AG10803 (cell line): Measurements from ENCODE around the gene PIGO.

ENCODE experiments used
- DNase-seq: peaks from one replicate; pipeline ENCODE4 v3.0.0; 2010; ENCODE audit warnings: low read depth
- H3K4me3 ChIP-seq: 2 replicates; pipeline ENCODE4 v1.5.1; 2011; ENCODE audit warnings: mild to moderate bottlenecking, low read length, control low read depth
- CTCF ChIP-seq: conservative IDR thresholded peaks from 2 replicates; pipeline ENCODE4 v1.5.1; 2011; ENCODE audit warnings: mild to moderate bottlenecking, low read length, control low read depth, inconsistent platforms

Gene PIGO

GRCh38 chr9:35091536-35091935 is 4.9 kb downstream of the PIGO start:
- H3K4me3 ChIP-seq, result no peak overlapping the region
- no peak for TF ChIP-seq CTCF
- no peak for DNase-seq

- no peak overlapping the region for H3K4me3 ChIP-seq
- no peak for TF ChIP-seq CTCF
- no peak for DNase-seq
Measured at GRCh38 chr9:35089434-35089833, 7.0 kb downstream of the PIGO start.

DNA sequence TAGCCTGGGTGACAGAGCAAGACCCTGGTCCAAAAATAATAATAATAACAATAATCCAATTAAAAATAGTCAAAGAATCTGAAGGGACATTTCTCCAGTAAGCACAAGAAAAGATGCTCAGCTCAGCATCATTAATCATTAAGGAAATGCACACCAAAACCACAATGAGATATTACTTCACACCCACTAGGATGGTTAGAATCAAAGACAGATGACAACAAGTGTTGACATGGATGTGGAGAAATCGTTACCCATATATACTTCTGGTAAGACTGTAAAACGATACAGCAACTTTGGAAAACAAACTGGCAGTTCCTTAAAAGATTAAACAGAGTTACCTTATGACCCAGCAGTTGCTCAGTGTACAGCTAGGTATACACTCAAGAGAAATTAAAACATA is 11.3 kb downstream of the PIGO start:
- no peak for TF ChIP-seq CTCF
- peak; percentile 35 for DNase-seq
- H3K4me3 ChIP-seq, result no peak overlapping the region

- H3K4me3 ChIP-seq, result peak within 1 kb of the TSS; percentile 82
- TF ChIP-seq CTCF, result 0 out of 2 replicates have a peak, but pooled peaks have one; percentile 1
- DNase-seq, result peak; percentile 87
Measured at GRCh38 chr9:35079426-35080341, 16.7 kb downstream of the PIGO start, which contains the start of gene FANCG. Gene FANCG (minus strand): TSS chr9:35079942. CDS start chr9:35079524, 418 bp downstream.

- peak overlapping the region; percentile 82 for H3K4me3 ChIP-seq
- no peak for TF ChIP-seq CTCF
- DNase-seq, result no peak
Measured at GRCh38 chr9:35079041-35079425, 17.4 kb downstream of the PIGO start.

GRCh38 chr9:35078066-35078465 is 18.3 kb downstream of the PIGO start:
- H3K4me3 ChIP-seq, result peak overlapping the region; percentile 8
- DNase-seq, result no peak
- TF ChIP-seq CTCF, result no peak

- TF ChIP-seq CTCF, result no peak
- DNase-seq, result no peak
- H3K4me3 ChIP-seq, result no peak overlapping the region
Measured at GRCh38 chr9:35076848-35077247, 19.5 kb downstream of the PIGO start.
